Neutrophil (primary cell): ENCODE results near the gene IDI1.
"Not testable (repeated sequence)": the region's sequence is repeated elsewhere in the genome, so short reads cannot be mapped to it uniquely, and the experiment has no call there.

Experiments used
- H3K27ac ChIP-seq: fragments of 200-600 bp; sonication (generic); 2 replicates; pipeline ENCODE4 v1.5.1; 2016; ENCODE audit warnings: mild to moderate bottlenecking, moderate library complexity
- H3K27me3 ChIP-seq: fragments of 200-600 bp; sonication (generic); 2 replicates; pipeline ENCODE4 v1.6.0; 2016; ENCODE audit warnings: mild to moderate bottlenecking
- H3K36me3 ChIP-seq: fragments of 200-600 bp; sonication (generic); 2 replicates; pipeline ENCODE4 v1.5.1; 2017
- H3K4me1 ChIP-seq, 2 experiments: fragments of 200-600 bp in 1 of 2; sonication (generic) in 1 of 2; 1 replicate in 1 of 2; 2 replicates in 1 of 2; pipeline versions ENCODE4 v1.5.1 to v1.6.1; 2013 to 2016; ENCODE audit warnings: low read depth in 1 of 2, low read length in 1 of 2, mild to moderate bottlenecking in 1 of 2, moderate library complexity in 1 of 2; ENCODE audit not compliant: control insufficient read depth in 1 of 2, insufficient read depth in 1 of 2
- H3K4me3 ChIP-seq, 2 experiments: fragments of 200-600 bp in 1 of 2; sonication (generic) in 1 of 2; 1 replicate in 1 of 2; 2 replicates in 1 of 2; pipeline ENCODE4 v1.5.1; 2013 to 2016; ENCODE audit warnings: low read depth in 1 of 2, low read length in 1 of 2, mild to moderate bottlenecking in 1 of 2, moderate library complexity in 1 of 2
- H3K9me3 ChIP-seq: fragments of 200-600 bp; sonication (generic); 2 replicates; pipeline ENCODE4 v1.5.1; 2016
- CTCF ChIP-seq: fragments of 200-600 bp; sonication (generic); IDR thresholded peaks from 2 replicates; pipeline ENCODE4 v1.5.1; 2016; ENCODE audit warnings: antibody characterized with exemption

IDI1 gene

GRCh38 chr10:1043532-1043995, 5.4 kb downstream of the IDI1 start:
- no peaks in the 10 kb centered on the region for H3K9me3 ChIP-seq
- peak overlapping the region; percentile 57 to 60 for H3K4me3 ChIP-seq
- TF ChIP-seq CTCF: no peak
- peaks cover 24% of the 10 kb centered on the region for H3K36me3 ChIP-seq
- no peaks in the 10 kb centered on the region for H3K27me3 ChIP-seq
- H3K4me1 ChIP-seq: peaks cover 51 to 57% of the 10 kb centered on the region in 2 experiments
- H3K27ac ChIP-seq: peak overlapping the region; percentile 91

GRCh38 chr10:1041514-1041913, 7.4 kb downstream of the IDI1 start:
- TF ChIP-seq CTCF: no peak
- H3K27me3 ChIP-seq: no peaks in the 10 kb centered on the region
- H3K36me3 ChIP-seq: peaks cover 33% of the 10 kb centered on the region
- H3K9me3 ChIP-seq: no peaks in the 10 kb centered on the region
- peak overlapping the region; percentile 91 for H3K27ac ChIP-seq
- H3K4me1 ChIP-seq: peaks cover 42 to 47% of the 10 kb centered on the region in 2 experiments
- H3K4me3 ChIP-seq: no peak overlapping the region

- H3K9me3 ChIP-seq: no peaks in the 10 kb centered on the region
- H3K4me3 ChIP-seq: no peak overlapping the region
- peaks cover 33% of the 10 kb centered on the region for H3K36me3 ChIP-seq
- no peaks in the 10 kb centered on the region for H3K27me3 ChIP-seq
- TF ChIP-seq CTCF: no peak
- peaks cover 31 to 34% of the 10 kb centered on the region in 2 experiments for H3K4me1 ChIP-seq
- no peak overlapping the region for H3K27ac ChIP-seq
These were observed 8.8 kb downstream of the IDI1 start for GRCh38 chr10:1040133-1040532.

- H3K9me3 ChIP-seq, H3K27ac ChIP-seq, H3K27me3 ChIP-seq, H3K4me3 ChIP-seq: not testable (repeated sequence)
- H3K4me1 ChIP-seq: peaks cover 17 to 20% of the 10 kb centered on the region in 2 experiments
- peaks cover 33% of the 10 kb centered on the region for H3K36me3 ChIP-seq
These were observed 10.2 kb downstream of the IDI1 start for GRCh38 chr10:1038769-1039168.

GRCh38 chr10:1037098-1037497, 11.8 kb downstream of the IDI1 start:
- Histone ChIP-seq H3K4me3 (no peak overlapping the region), H3K36me3 (peaks cover 33% of the 10 kb centered on the region), H3K9me3 (no peaks in the 10 kb centered on the region), H3K4me1 (peaks cover 3 to 4% of the 10 kb centered on the region in 2 experiments), H3K27ac (no peak overlapping the region), H3K27me3 (no peaks in the 10 kb centered on the region)
- TF ChIP-seq CTCF: no peak

GRCh38 chr10:1036341-1036791, 12.6 kb downstream of the IDI1 start:
- TF ChIP-seq CTCF: no peak
- no peaks in the 10 kb centered on the region for H3K27me3 ChIP-seq
- H3K4me3 ChIP-seq: no peak overlapping the region
- H3K27ac ChIP-seq: no peak overlapping the region
- no peaks in the 10 kb centered on the region for H3K9me3 ChIP-seq
- peaks cover 33% of the 10 kb centered on the region for H3K36me3 ChIP-seq
- H3K4me1 ChIP-seq: no peaks in the 10 kb centered on the region
